SKM-1 (cell line): Measurements from ENCODE around the gene SRP54.
"Not testable (repeated sequence)": the region's sequence is repeated elsewhere in the genome, so short reads cannot be mapped to it uniquely, and the experiment has no call there.

Experiments used
- DNase-seq: peaks from one replicate; lab custom pipeline; 2025; ENCODE audit not compliant: unreplicated experiment; lab: John Stamatoyannopoulos, UW

SRP54 gene

DNA sequence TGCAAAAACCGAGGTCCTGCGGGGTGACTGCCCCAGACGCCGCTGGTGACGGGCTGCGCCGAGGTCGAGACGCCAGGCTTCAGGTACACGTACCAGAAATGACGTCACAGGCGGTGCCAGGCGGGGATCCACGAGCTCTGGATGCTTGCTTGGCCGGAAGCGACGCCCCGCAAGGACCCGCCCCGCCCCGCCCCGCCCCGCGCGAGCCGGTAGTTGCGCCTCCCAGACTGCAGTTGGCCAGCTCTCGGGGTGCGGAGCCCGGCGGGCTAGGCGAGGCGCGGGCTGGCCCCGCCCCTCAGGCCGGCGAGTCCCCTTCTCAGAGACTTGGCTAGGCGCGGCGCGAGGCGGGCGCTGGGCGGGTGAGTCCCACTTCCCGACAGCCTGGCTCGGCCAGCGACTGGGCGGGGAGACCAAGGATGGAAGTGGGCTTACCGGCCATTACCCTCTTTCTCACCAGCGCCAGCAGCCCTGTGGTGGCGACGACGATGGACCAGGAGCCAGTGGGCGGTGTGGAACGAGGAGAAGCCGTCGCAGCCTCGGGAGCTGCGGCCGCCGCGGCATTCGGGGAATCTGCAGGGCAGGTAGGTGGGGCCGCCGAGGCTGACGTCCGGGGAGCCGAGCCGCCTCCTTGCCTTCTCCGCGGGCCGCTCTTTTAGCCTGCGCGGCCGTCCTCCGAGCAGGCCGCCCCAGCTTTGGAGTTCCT lies 63.4 kb downstream of the SRP54 start, which contains the start of gene FAM177A1:
Gene FAM177A1, plus strand, starts transcription at position 225 of the 703 bp plus-strand sequence. Its CDS starts 192 bp downstream, at position 417.
- peak; percentile 73 for DNase-seq

DNA sequence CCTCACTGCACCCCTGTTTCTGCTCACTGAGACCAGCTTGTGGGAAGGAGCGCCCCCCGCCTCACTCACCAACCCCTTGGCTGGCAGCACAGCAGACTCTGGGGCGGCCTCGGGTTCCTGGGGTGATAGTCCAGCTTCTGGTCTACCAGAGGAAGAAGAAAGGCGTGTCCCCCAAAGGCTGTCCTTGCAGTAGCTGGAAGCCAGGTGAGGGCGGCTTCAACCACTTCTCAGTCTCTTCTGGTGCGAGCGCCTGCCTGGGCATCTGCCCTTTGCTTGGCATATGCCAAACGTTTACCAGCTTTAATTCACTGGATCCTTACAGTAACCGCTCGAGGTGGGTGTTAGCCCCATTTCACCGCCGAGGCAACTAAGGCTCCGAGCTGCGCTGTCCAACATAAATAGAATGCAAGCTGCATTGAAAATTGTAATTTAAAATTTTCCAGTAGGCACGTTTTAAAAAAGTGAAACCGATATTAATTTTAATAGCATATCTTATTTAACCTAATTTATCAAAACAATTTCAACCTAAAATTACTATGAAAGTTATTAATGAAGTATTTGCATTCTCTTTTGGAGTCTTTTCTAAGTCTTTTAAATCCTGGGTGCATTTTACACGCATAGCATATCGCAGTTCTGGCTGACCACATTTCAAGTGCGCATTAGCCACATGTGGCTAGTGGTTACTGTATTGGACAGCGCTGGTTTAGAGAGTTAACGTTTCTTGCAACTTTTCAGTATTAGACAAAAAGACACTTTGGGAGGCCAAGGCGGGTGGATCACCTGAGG lies 64.2 kb downstream of the SRP54 start:
- DNase-seq, result no peak

DNA sequence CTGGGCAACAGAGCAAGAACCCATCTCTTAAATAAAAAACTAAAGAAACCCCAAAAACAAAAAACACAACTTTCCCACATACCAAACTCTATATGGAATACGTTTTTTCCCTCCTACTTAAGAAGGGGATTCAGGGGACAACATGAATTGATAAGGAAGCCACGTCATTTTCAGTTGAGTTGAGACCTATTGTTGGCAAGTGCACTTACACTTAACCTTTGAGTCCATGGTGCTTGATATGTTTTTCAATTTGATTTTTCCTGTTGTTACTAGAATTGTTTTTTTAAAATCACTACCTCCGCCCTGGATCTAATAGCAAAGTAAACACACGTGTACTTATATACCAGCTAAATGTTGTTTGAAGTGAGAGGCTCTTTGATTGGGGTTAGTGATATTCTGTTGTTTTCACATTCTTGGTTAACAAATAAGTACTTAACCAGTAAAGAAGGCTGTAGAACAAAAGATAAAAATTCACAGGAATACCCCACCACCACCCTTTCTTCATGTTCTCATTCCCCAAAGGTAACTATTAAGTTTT lies 65.3 kb downstream of the SRP54 start:
- no peak for DNase-seq

DNA sequence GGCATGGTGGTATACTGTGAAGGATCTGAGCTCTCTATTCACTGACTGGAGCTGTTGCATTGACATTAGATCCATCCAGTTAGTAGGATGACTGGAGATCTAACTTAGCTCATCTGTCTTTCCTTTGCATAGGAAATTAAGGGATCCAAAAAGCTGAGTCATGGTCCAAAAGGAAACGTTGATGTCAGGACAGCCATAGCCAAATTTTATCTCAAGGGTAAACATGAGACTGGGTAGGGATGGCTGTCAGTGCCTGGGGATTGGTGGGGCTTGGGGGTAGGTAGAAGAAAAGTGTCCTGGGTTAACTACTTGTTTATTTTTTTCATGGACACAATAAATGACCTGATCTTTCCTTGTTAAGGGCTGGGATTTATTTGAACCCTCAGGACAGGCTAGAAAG lies 67.9 kb downstream of the SRP54 start:
- DNase-seq, result no peak

DNA sequence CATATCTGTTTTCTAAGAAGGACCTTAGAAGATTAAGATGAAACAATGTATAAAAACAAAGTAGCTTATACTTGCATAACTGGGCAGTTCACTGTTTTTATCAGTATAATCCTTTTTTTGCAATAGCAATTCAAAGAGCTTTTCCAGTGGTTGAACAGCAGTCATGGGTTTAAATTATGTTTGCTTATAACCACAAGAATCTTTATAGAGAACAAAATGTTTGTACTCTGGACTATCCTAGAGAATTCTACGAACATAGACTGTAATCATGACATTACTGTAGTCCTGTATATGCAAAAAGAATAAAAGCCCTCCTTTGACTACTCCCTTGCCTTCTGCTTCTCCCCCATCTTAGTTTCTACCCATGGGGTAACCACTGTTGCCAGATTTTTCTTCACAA lies 69.0 kb downstream of the SRP54 start:
- no peak for DNase-seq

DNA sequence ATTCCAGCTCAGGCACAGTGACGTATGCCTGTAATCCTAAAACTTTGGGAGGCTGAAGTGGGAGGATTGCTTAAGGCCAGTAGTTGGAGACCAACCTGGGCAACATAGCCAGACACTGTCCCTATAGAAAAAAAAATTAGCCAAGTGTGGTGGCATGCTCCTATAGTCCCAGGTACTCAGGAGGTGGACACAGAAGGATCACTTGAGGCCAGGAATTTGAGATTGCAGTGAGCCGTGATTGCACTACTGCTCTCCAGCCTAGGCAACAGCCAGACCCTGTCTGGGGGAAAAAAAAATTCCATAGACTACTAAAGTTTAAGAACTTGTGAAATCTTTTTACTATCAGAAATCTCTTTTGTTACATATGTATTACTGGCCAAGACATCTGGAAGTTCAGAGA lies 69.8 kb downstream of the SRP54 start:
- no peak for DNase-seq

DNA sequence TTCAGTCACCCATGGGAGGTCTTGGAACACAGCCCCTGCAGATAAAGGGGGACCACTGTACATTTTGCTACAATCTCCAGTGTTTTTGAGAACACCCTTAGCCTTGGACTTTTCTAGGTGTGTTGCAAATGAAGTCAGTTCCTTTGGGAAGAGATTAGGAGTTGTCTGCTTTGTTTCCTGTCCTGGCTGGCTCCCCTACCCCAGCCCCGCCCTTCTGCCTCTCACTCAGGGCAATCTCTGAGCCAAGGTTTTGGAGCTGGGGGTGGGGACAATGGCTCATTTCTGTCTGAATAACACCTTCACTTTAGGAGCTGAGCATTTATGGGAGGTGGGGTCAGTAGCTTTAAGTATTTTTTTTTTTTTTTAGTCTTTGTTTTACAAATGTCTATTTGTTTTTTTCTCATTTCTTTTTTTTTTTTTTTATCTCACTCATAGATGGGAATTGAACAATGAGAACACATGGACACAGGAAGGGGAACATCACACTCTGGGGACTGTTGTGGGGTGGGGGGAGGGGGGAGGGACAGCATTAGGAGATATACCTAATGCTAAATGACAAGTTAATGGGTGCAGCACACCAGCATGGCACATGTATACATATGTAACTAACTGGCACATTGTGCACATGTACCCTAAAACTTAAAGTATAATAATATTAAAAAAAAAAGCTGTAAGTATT lies 78.5 kb downstream of the SRP54 start:
- not testable (repeated sequence) for DNase-seq

DNA sequence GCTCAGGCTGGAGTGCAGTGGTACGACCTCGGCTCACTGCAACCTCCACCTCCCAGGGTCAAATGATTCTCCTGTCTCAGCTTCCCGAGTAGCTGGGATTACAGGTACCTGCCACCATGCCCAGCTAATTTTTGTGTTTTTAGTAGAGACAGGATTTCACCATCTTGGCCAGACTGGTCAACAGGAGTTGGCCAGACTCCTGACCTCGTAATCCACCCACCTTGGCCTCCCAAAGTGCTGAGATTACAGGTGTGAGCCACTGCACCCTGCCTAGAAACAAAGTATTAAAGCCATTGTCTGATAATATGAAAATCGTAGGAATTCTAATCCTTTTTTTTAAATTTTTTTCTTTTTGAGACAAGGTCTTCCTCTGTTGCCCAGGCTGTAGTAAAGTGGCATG lies 82.9 kb downstream of the SRP54 start:
- DNase-seq, result not testable (repeated sequence)

DNA sequence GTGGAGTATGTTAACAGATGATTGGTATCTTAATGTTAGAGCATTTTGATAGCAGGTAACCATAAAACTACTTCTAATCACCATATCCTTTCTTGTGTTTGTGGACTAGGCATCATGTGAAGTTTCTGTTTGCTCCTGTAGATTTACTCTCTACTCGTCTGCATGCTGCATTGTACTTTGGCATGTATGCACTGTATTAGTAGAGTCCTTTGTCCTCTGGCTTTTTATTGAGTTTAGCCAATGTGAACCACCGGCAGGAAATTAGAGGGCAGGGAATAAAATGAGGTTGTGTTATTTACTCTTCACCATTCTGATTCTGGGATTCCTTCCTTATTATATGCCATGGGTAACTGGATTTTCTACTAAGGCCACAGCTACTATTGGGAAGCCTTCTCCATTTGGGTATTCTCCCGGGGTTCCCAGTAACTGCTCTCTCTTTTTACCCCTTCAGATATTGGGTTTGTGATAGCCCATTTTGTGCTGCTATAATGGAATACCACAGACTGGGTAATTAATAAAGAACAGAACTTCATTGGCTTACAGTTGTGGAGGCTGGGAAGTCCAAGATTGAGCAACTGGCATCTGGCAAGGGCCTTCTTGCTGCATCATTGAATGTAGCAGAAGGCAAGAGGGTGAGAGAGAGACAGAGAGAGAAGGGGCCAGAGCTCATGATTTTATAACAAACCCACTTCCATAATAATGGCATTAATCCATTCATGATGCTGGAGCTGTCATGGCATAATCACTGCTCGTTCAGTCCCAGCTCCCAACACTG lies 85.6 kb downstream of the SRP54 start:
- no peak for DNase-seq

DNA sequence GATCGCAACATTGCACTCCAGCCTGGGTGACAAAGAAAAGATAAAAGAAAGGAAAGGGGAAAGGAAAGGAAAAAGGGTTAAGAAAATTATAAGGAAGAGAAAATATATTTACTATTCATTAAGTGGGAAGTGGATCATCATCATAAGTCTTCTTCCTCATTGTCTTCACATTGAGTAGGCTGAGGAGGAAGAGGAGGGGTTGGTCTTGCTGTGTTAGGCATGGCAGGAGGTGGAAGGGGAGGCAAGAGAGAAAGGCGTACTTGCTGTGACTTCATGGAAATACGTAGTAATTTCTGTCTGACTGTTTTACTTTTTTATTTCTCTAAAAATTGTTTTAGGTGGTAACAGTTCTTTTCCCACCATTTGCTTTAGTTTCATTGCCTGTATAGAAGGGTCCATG lies 89.4 kb downstream of the SRP54 start:
- no peak for DNase-seq

DNA sequence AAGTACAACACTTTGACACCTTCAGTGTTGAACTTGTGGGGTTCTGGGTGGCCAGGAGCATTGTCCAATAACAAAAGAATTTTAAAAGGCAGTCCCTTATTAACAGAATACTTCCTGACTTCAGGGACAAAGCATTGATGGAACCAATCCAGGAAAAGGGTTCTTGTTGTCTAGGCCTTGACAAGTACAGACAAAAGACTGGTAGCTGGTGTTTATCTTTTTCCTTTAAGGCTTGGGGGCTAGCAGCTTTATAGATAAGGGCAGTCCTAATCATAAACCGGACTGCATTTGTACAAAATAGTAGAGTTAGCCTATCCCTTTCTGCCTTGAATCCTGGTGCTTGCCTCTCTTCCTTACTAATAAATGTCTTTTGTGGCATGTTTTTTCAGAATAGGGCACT lies 90.7 kb downstream of the SRP54 start:
- no peak for DNase-seq

DNA sequence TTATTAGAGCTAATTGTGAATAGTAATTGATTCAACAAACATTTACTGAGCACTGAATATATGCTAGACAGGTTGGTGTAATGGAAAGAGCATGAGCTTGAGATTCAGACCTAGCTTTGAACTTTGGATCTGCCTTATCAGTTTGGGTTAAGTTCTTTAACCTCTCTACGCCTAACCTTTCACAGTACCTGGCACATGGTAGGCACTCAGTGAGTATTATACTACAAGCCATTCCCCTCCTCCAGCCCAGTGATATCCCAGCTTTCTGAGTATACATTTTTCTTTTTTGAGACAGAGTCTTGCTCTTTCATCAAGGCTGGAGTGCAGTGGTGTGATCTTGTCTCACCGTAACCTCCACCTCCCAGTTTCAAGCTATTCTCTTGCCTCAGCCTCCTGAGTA lies 95.3 kb downstream of the SRP54 start:
- DNase-seq, result no peak
